NCI-H2227 treated with DMSO at 0.1 percent for 48 hours (cell line): ENCODE measurements around the gene POMGNT1.

ENCODE experiments used
- DNase-seq: peaks from one replicate; lab custom pipeline; 2025; lab: John Stamatoyannopoulos, UW

Gene POMGNT1

GRCh38 chr1:46157916-46158311, 40.3 kb downstream of the POMGNT1 start:
- DNase-seq: no peak

DNA sequence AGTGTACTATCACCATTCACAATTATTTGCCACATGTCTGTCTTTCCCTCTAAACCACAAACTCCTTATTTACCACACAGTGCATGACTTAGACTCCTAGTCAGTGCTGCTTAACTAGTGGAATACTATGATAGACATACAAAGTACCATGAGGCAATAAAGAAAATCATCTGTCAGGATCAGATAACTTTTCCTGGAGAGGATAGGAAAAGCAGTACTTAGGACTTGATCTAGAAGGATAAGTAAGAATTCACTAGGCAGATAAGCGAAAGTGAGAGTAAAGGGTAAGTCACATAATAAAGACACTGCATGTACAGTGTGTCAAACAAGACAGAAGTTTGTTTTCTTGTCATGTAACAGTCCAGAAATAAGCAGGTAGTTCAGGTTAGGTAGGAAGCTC, 44.5 kb downstream of the POMGNT1 start:
- no peak for DNase-seq

- no peak for DNase-seq
Measured at GRCh38 chr1:46153228-46153627, 45.0 kb downstream of the POMGNT1 start.

- DNase-seq: no peak
Measured at GRCh38 chr1:46152016-46152415, 46.2 kb downstream of the POMGNT1 start.

DNA sequence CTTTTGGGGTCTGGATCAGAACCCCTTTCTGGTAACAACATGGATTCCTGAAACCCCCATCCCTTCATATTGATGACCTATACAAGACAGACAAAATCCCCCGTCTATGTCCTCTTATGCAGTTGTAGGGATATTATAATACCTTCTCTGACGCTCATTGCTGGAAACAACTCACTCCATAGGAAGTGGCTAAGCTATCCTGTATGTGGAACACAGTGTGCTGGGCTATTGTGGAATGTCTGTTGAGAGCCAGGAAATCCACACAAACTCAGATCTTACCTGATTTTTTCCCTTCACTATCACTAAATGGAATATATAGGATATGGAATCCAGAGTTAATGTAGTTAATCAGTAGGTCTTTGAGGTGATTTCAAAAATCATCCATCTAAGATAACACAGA, 48.1 kb downstream of the POMGNT1 start:
- no peak for DNase-seq

GRCh38 chr1:46148318-46148717, 49.9 kb downstream of the POMGNT1 start:
- DNase-seq: no peak
